ENCODE data around the gene KRTAP5-7. TPM values are rescaled to one million over a fixed set of nuclear protein-coding genes. Genes with fewer than 3 reads are reported as not detected.
"Not testable (repeated sequence)": the region's sequence is repeated elsewhere in the genome, so short reads cannot be mapped to it uniquely, and the experiment has no call there.

Gene KRTAP5-7
- total RNA-seq, 1 experiment from 2014 or later = not detected

DNA sequence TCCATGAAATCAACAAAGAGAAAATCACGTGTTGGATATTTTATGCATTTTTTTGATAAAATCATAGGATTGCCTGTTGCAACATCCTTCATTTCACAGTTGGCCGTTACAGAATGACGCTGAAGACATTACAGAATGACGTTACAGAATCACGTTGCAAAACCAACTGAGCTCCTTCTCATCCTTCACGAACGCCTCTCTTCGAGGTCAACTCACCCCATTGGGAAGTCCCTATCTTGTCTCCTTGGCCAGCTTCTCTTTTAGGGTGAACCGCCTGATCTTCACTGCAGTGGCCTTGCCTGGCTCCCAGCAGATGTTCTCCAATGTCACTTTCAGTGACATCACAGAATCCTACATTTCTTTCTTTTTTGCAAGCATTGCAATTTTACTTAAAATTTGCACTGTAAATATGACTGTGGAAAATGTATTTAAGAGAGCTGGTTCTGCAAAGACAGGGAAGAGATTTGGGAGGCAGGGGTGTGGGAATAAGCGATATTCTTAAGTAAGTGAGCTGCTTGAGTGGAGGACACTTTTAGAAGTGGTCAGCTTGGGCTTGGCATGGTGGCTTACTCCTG is 5.1 kb downstream of the KRTAP5-7 start:
- intact Hi-C loops (cut with micrococcal nuclease) = no loop called here
- no peak for DNase-seq (ENCODE audit: unreplicated experiment)
- CTCF ChIA-PET = no interaction called here
- TF ChIP-seq, protein P1, sequence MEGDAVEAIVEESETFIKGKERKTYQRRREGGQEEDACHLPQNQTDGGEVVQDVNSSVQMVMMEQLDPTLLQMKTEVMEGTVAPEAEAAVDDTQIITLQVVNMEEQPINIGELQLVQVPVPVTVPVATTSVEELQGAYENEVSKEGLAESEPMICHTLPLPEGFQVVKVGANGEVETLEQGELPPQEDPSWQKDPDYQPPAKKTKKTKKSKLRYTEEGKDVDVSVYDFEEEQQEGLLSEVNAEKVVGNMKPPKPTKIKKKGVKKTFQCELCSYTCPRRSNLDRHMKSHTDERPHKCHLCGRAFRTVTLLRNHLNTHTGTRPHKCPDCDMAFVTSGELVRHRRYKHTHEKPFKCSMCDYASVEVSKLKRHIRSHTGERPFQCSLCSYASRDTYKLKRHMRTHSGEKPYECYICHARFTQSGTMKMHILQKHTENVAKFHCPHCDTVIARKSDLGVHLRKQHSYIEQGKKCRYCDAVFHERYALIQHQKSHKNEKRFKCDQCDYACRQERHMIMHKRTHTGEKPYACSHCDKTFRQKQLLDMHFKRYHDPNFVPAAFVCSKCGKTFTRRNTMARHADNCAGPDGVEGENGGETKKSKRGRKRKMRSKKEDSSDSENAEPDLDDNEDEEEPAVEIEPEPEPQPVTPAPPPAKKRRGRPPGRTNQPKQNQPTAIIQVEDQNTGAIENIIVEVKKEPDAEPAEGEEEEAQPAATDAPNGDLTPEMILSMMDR (IDR thresholded peaks at IDR 0.05; ENCODE audit: unreplicated experiment) = no peak
- BruUV-seq (replicated peaks) = no TSS peak
- Mint-ChIP-seq H3K4me1 (ENCODE audit: insufficient read depth, unreplicated experiment) (no peaks in the 10 kb centered on the region), H3K27me3 (ENCODE audit: insufficient read depth, unreplicated experiment) (no peaks in the 10 kb centered on the region), H3K36me3 (ENCODE audit: insufficient read depth, unreplicated experiment) (no peaks in the 10 kb centered on the region), H3K9me3 (ENCODE audit: unreplicated experiment) (no peaks in the 10 kb centered on the region), H3K4me3 (ENCODE audit: unreplicated experiment) (no peak overlapping the region), H3K27ac (ENCODE audit: low read depth, unreplicated experiment) (no peak overlapping the region)
- POLR2A ChIA-PET = no interaction called here

DNA sequence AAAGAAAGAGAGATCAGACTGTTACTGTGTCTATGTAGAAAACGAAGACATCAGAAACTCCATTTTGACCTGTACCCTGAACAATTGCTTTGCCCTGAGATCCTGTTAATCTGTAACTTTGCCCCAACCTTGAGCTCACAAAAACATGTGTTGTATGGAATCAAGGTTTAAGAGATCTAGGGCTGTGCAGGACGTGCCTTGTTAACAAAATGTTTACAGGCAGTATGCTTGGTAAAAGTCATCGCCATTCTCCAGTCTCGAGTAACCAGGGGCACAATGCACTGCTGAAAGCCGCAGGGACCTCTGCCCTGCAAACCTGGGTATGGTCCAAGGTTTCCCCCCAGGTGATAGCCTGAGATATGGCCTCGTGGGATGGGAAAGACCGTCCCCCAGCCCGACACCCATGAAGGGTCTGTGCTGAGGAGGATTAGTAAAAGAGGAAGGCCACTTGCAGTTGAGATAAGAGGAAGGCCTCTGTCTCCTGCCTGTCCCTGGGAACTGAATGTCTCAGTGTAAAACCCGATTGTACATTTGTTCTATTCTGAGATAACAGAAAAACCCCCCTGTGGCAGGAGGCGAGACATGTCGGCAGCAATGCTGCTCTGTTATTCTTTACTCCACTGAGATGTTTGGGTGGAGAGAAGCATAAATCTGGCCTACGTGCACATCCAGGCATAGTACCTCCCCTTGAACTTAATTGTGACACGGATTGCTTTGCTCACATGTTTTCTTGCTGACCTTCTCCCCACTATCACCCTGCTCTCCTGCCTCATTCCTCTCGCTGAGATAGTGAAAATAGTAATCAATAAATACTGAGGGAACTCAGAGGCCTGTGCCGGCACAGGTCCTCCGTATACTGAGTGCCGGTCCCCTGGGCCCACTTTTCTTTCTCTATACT is 7.9 kb downstream of the KRTAP5-7 start:
- DNase-seq (ENCODE audit: unreplicated experiment); H3K36me3 Mint-ChIP-seq (ENCODE audit: insufficient read depth, unreplicated experiment); CTCF ChIA-PET; H3K4me3 Mint-ChIP-seq (ENCODE audit: unreplicated experiment); intact Hi-C loops (cut with micrococcal nuclease); POLR2A ChIA-PET; H3K27ac Mint-ChIP-seq (ENCODE audit: low read depth, unreplicated experiment); BruUV-seq (replicated peaks); H3K27me3 Mint-ChIP-seq (ENCODE audit: insufficient read depth, unreplicated experiment); H3K9me3 Mint-ChIP-seq (ENCODE audit: unreplicated experiment); H3K4me1 Mint-ChIP-seq (ENCODE audit: insufficient read depth, unreplicated experiment): not testable (repeated sequence)

DNA sequence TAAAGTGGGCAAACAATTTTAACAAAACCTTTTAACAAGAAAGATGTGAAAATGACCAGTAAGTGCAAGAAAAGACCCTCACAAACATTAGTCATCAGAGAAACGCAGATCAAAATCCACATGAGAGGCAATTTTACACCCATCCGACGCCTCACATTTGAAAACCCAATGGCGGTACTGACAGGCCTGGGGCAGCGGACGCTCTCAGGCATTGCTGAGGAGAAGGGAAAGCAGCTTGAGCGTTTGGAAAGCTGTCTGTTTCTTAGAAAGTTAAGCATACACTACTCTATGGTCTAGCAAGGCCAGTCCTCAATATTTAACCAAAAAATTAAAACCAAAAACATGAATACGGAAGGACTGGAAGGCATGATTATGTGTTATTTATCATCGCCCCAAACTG is 8.8 kb downstream of the KRTAP5-7 start:
- no peak for DNase-seq (ENCODE audit: unreplicated experiment)
- H3K27me3 Mint-ChIP-seq (ENCODE audit: insufficient read depth, unreplicated experiment) = no peaks in the 10 kb centered on the region
- TF ChIP-seq, protein P1 (IDR thresholded peaks at IDR 0.05; ENCODE audit: unreplicated experiment) = no peak
- no peak overlapping the region for H3K27ac Mint-ChIP-seq (ENCODE audit: low read depth, unreplicated experiment)
- no peaks in the 10 kb centered on the region for H3K4me1 Mint-ChIP-seq (ENCODE audit: insufficient read depth, unreplicated experiment)
- intact Hi-C loops (cut with micrococcal nuclease) = no loop called here
- CTCF ChIA-PET = no interaction called here
- no peaks in the 10 kb centered on the region for H3K36me3 Mint-ChIP-seq (ENCODE audit: insufficient read depth, unreplicated experiment)
- H3K9me3 Mint-ChIP-seq (ENCODE audit: unreplicated experiment) = peaks cover 5% of the 10 kb centered on the region
- no peak overlapping the region for H3K4me3 Mint-ChIP-seq (ENCODE audit: unreplicated experiment)
- POLR2A ChIA-PET = no interaction called here
- BruUV-seq (replicated peaks) = no TSS peak

DNA sequence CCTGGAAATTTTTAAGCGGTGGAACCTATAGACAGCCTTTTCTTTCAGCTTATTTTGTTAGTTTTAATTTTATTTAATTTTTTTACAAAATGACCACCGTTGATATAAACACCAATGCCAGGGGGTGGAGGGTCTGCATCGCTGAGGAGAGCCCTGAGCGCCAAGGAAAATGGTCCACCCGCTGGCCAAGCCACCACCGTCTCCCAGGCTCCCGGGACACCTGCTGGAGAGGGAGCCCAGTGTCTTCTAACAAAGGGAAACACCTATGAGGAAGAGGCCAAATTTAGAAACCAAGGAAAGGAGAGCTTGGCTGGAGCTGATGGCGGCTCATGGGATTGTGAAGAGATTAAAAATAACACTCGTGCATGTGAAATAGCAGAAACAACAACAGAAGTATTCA is 10.5 kb downstream of the KRTAP5-7 start:
- TF ChIP-seq, protein P1 (IDR thresholded peaks at IDR 0.05; ENCODE audit: unreplicated experiment) = no peak
- Mint-ChIP-seq H3K9me3 (ENCODE audit: unreplicated experiment) (peaks cover 9% of the 10 kb centered on the region), H3K4me3 (ENCODE audit: unreplicated experiment) (no peak overlapping the region), H3K27me3 (ENCODE audit: insufficient read depth, unreplicated experiment) (no peaks in the 10 kb centered on the region), H3K36me3 (ENCODE audit: insufficient read depth, unreplicated experiment) (no peaks in the 10 kb centered on the region), H3K4me1 (ENCODE audit: insufficient read depth, unreplicated experiment) (no peaks in the 10 kb centered on the region), H3K27ac (ENCODE audit: low read depth, unreplicated experiment) (no peak overlapping the region)
- no peak for DNase-seq (ENCODE audit: unreplicated experiment)
- intact Hi-C loops (cut with micrococcal nuclease) = no loop called here
- no TSS peak for BruUV-seq (replicated peaks)
- CTCF ChIA-PET = no interaction called here
- POLR2A ChIA-PET = no interaction called here

DNA sequence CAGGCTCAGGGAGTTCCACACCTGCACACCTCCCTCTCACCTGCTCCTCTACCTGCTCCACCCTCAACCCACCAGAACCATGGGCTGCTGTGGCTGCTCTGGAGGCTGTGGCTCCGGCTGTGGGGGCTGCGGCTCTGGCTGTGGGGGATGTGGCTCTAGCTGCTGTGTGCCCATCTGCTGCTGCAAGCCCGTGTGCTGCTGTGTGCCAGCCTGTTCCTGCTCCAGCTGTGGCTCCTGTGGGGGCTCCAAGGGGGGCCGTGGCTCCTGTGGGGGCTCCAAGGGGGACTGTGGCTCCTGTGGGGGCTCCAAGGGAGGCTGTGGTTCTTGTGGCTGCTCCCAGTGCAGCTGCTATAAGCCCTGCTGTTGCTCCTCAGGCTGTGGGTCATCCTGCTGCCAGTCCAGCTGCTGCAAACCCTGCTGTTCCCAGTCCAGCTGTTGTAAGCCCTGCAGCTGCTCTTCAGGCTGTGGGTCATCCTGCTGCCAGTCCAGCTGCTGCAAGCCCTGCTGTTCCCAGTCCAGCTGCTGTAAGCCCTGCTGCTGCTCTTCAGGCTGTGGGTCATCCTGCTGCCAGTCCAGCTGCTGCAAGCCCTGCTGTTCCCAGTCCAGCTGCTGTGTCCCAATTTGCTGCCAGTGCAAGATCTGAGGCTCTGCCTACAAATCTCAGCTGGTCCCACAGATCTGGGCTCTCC is 11.1 kb downstream of the KRTAP5-7 start, which contains the start of gene KRTAP5-8:
KRTAP5-8 (plus strand) TSS at position 49 of the 689 bp plus-strand sequence; CDS start at position 80, 31 bp downstream.
- H3K4me3 Mint-ChIP-seq (ENCODE audit: unreplicated experiment); H3K27me3 Mint-ChIP-seq (ENCODE audit: insufficient read depth, unreplicated experiment); H3K9me3 Mint-ChIP-seq (ENCODE audit: unreplicated experiment); H3K4me1 Mint-ChIP-seq (ENCODE audit: insufficient read depth, unreplicated experiment); DNase-seq (ENCODE audit: unreplicated experiment); POLR2A ChIA-PET; H3K36me3 Mint-ChIP-seq (ENCODE audit: insufficient read depth, unreplicated experiment); intact Hi-C loops (cut with micrococcal nuclease); CTCF ChIA-PET; H3K27ac Mint-ChIP-seq (ENCODE audit: low read depth, unreplicated experiment); BruUV-seq (replicated peaks): not testable (repeated sequence)

Measured in MCF 10A (cell line).